Glutamatergic neuron (in vitro differentiated cells): ENCODE measurements around the gene DCUN1D2. TPM values are rescaled to one million over a fixed set of nuclear protein-coding genes. Genes with fewer than 3 reads are reported as not detected.

Experiments used
- DNase-seq: peaks from one replicate; pipeline ENCODE4 v3.0.0; 2022
- H3K27ac Mint-ChIP-seq: one replicate; pipeline ENCODE4 v1.8.0; 2020; ENCODE audit warnings: mild to moderate bottlenecking, mixed read lengths, inconsistent platforms; ENCODE audit not compliant: unreplicated experiment
- H3K27me3 Mint-ChIP-seq: one replicate; pipeline ENCODE4 v1.8.0; 2020; ENCODE audit warnings: mild to moderate bottlenecking, moderate library complexity, mixed read lengths, inconsistent platforms; ENCODE audit not compliant: unreplicated experiment
- H3K36me3 Mint-ChIP-seq: one replicate; pipeline ENCODE4 v1.8.0; 2020; ENCODE audit warnings: mild to moderate bottlenecking, mixed read lengths, inconsistent platforms; ENCODE audit not compliant: unreplicated experiment
- H3K4me1 Mint-ChIP-seq: one replicate; pipeline ENCODE4 v1.8.0; 2020; ENCODE audit warnings: mild to moderate bottlenecking, low read depth, mixed read lengths, inconsistent platforms; ENCODE audit not compliant: unreplicated experiment
- H3K4me3 Mint-ChIP-seq: one replicate; pipeline ENCODE4 v1.8.0; 2020; ENCODE audit warnings: mild to moderate bottlenecking, mixed read lengths, inconsistent platforms; ENCODE audit not compliant: unreplicated experiment
- H3K9me3 Mint-ChIP-seq: one replicate; pipeline ENCODE4 v1.8.0; 2020; ENCODE audit warnings: mild to moderate bottlenecking, moderate library complexity, mixed read lengths, inconsistent platforms; ENCODE audit not compliant: unreplicated experiment
- CTCF ChIP-seq: fragments of 200-600 bp; sonication (generic); IDR thresholded peaks from one replicate; pipeline ENCODE4 v1.5.0; 2021; ENCODE audit not compliant: partially characterized antibody, unreplicated experiment
- total RNA-seq: library from RNA; stranded (reverse); fragmentation: NEBNext Ultra II Directional; extraction: Animal tissue kit (Norgen Biotek cat#: 25700); gene quantifications from one replicate; pipeline ENCODE4 v1.2.1, GENCODE V29; 2021; ENCODE audit not compliant: unreplicated experiment

DCUN1D2 gene
- total RNA-seq, 1 donor from 2014 or later: 97.7 TPM

GRCh38 chr13:113415825-113416224, 74.7 kb downstream of the DCUN1D2 start:
- H3K27ac Mint-ChIP-seq: no peak overlapping the region
- H3K4me1 Mint-ChIP-seq: peaks cover 17% of the 10 kb centered on the region
- TF ChIP-seq CTCF: no peak
- H3K9me3 Mint-ChIP-seq: peaks cover 7% of the 10 kb centered on the region
- H3K4me3 Mint-ChIP-seq: no peak overlapping the region
- H3K36me3 Mint-ChIP-seq: no peaks in the 10 kb centered on the region
- DNase-seq: no peak
- peaks cover 2% of the 10 kb centered on the region for H3K27me3 Mint-ChIP-seq

GRCh38 chr13:113415032-113415431, 75.5 kb downstream of the DCUN1D2 start:
- peaks cover 6% of the 10 kb centered on the region for H3K9me3 Mint-ChIP-seq
- no peak for DNase-seq
- peaks cover 2% of the 10 kb centered on the region for H3K27me3 Mint-ChIP-seq
- H3K4me3 Mint-ChIP-seq: no peak overlapping the region
- H3K36me3 Mint-ChIP-seq: no peaks in the 10 kb centered on the region
- H3K4me1 Mint-ChIP-seq: peaks cover 17% of the 10 kb centered on the region
- H3K27ac Mint-ChIP-seq: no peak overlapping the region
- no peak for TF ChIP-seq CTCF

DNA sequence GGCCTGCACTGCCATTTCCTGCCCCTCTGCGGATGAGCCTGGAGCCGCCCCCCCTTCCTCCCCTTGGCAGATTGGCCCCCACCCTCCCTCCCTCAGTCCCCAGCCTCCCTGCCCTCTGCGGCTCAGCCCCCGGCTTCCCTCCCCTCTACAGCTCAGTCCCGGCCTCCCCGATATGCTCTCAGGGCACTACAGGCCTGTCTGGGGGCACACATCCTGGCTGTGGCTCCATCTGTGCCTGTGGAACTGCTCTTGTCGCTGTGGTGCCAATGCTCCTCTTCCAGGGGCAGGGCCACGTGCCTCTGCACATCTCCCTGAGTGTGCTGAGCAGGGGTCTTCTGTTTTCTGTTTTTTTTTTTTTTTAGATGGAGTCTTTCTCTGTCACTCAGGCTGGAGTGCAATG, 76.2 kb downstream of the DCUN1D2 start:
- peaks cover 5% of the 10 kb centered on the region for H3K9me3 Mint-ChIP-seq
- no peak overlapping the region for H3K4me3 Mint-ChIP-seq
- TF ChIP-seq CTCF: no peak
- H3K27me3 Mint-ChIP-seq: peaks cover 2% of the 10 kb centered on the region
- no peak for DNase-seq
- peaks cover 17% of the 10 kb centered on the region for H3K4me1 Mint-ChIP-seq
- H3K27ac Mint-ChIP-seq: no peak overlapping the region
- no peaks in the 10 kb centered on the region for H3K36me3 Mint-ChIP-seq

- no peak overlapping the region for H3K4me3 Mint-ChIP-seq
- no peak for DNase-seq
- H3K27ac Mint-ChIP-seq: no peak overlapping the region
- no peaks in the 10 kb centered on the region for H3K36me3 Mint-ChIP-seq
- no peak for TF ChIP-seq CTCF
- peaks cover 5% of the 10 kb centered on the region for H3K9me3 Mint-ChIP-seq
- peaks cover 17% of the 10 kb centered on the region for H3K4me1 Mint-ChIP-seq
- peaks cover 2% of the 10 kb centered on the region for H3K27me3 Mint-ChIP-seq
Measured at GRCh38 chr13:113413898-113414282, 76.6 kb downstream of the DCUN1D2 start.

- H3K27ac Mint-ChIP-seq: no peak overlapping the region
- TF ChIP-seq CTCF: no peak
- H3K4me1 Mint-ChIP-seq: peaks cover 17% of the 10 kb centered on the region
- H3K4me3 Mint-ChIP-seq: no peak overlapping the region
- no peaks in the 10 kb centered on the region for H3K36me3 Mint-ChIP-seq
- DNase-seq: no peak
- H3K27me3 Mint-ChIP-seq: peaks cover 4% of the 10 kb centered on the region
- peaks cover 5% of the 10 kb centered on the region for H3K9me3 Mint-ChIP-seq
Measured at GRCh38 chr13:113413178-113413897, 77.2 kb downstream of the DCUN1D2 start.
